GM12892 (cell line): ENCODE data around the gene CD163L1.

ENCODE experiments used
- POLR2A ChIP-seq: IDR thresholded peaks from 2 replicates; pipeline ENCODE4 v1.6.1; 2011; ENCODE audit warnings: low read depth, low read length, control low read depth
- POLR2AphosphoS5 ChIP-seq: IDR thresholded peaks from 2 replicates; pipeline ENCODE4 v1.6.1; 2011; ENCODE audit warnings: low read depth, low read length, control low read depth
- TAF1 ChIP-seq: IDR thresholded peaks from 2 replicates; pipeline ENCODE4 v1.6.1; 2011; ENCODE audit warnings: low read depth, mild to moderate bottlenecking, control low read depth, low read length, borderline replicate concordance

GRCh38 chr12:7411343-7411742, 32.6 kb downstream of the CD163L1 start:
- TF ChIP-seq POLR2A (no peak), POLR2AphosphoS5 (no peak), TAF1 (no peak)
